ENCODE results near the gene SDHA. TPM values are rescaled to one million over a fixed set of nuclear protein-coding genes. Genes with fewer than 3 reads are reported as not detected.
"Not testable (repeated sequence)": the region's sequence is repeated elsewhere in the genome, so short reads cannot be mapped to it uniquely, and the experiment has no call there.

Gene SDHA
- total and polyA plus RNA-seq, 2 donors from 2014 or later: 135 to 256 TPM

GRCh38 chr5:240550-240949 lies 22.4 kb downstream of the SDHA start:
- peaks cover 3 to 25% (median 19%) of the 10 kb centered on the region in 3 donors for H3K36me3 ChIP-seq (ENCODE audit: control insufficient read depth in 2 of 3, insufficient read depth in 3 of 3, low read length in 3 of 3)
- H3K27me3 ChIP-seq (ENCODE audit: control insufficient read depth, insufficient read depth, low read length); H3K4me1 ChIP-seq (ENCODE audit: control insufficient read depth in 2 of 3, insufficient read depth in 2 of 3, low read depth in 1 of 3, low read length in 3 of 3); intact Hi-C loops (cut with DNase I); H3K9me3 ChIP-seq (ENCODE audit: control insufficient read depth in 2 of 3, insufficient read depth in 1 of 3, low read length in 3 of 3); H3K9ac ChIP-seq (ENCODE audit: low read length in 3 of 3); H3K4me3 ChIP-seq (ENCODE audit: low read length in 3 of 3); H3K27ac ChIP-seq (ENCODE audit: low read depth in 2 of 2, low read length in 2 of 2); FAIRE-seq; DNase-seq: not testable (repeated sequence)

GRCh38 chr5:241045-241669 lies 23.0 kb downstream of the SDHA start:
- H3K36me3 ChIP-seq (ENCODE audit: control insufficient read depth in 2 of 3, insufficient read depth in 3 of 3, low read length in 3 of 3): peaks cover 3 to 25% (median 19%) of the 10 kb centered on the region in 3 donors
- intact Hi-C loops (cut with DNase I); FAIRE-seq; H3K9ac ChIP-seq (ENCODE audit: low read length in 3 of 3); H3K9me3 ChIP-seq (ENCODE audit: control insufficient read depth in 2 of 3, insufficient read depth in 1 of 3, low read length in 3 of 3); DNase-seq; H3K4me1 ChIP-seq (ENCODE audit: control insufficient read depth in 2 of 3, insufficient read depth in 2 of 3, low read depth in 1 of 3, low read length in 3 of 3); H3K4me3 ChIP-seq (ENCODE audit: low read length in 3 of 3); H3K27ac ChIP-seq (ENCODE audit: low read depth in 2 of 2, low read length in 2 of 2); H3K27me3 ChIP-seq (ENCODE audit: control insufficient read depth, insufficient read depth, low read length): not testable (repeated sequence)

- peaks cover 5 to 29% (median 19%) of the 10 kb centered on the region in 3 donors for H3K36me3 ChIP-seq (ENCODE audit: control insufficient read depth in 2 of 3, insufficient read depth in 3 of 3, low read length in 3 of 3)
- H3K4me1 ChIP-seq (ENCODE audit: control insufficient read depth in 2 of 3, insufficient read depth in 2 of 3, low read depth in 1 of 3, low read length in 3 of 3); H3K4me3 ChIP-seq (ENCODE audit: low read length in 3 of 3); H3K9ac ChIP-seq (ENCODE audit: low read length in 3 of 3); H3K9me3 ChIP-seq (ENCODE audit: control insufficient read depth in 2 of 3, insufficient read depth in 1 of 3, low read length in 3 of 3); intact Hi-C loops (cut with DNase I); FAIRE-seq; H3K27me3 ChIP-seq (ENCODE audit: control insufficient read depth, insufficient read depth, low read length); H3K27ac ChIP-seq (ENCODE audit: low read depth in 2 of 2, low read length in 2 of 2); DNase-seq: not testable (repeated sequence)
These were observed 25.7 kb downstream of the SDHA start for GRCh38 chr5:243683-244367.

DNA sequence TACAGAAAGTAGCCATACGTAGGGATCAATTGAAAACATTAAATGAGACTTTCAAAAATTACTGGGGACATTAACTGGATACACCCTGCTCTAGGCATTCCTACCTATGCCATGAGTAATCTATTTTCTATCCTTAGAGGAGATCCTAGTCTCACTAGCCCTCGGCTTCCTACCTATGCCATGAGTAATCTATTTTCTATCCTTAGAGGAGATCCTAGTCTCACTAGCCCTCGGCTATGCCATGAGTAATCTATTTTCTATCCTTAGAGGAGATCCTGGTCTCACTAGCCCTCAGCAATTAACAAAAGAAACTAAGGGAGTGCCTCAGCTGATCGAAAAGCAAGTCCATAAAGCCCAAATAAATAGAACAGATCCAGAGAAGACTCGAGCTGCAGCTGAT lies 27.6 kb downstream of the SDHA start:
- intact Hi-C loops (cut with DNase I); H3K4me1 ChIP-seq (ENCODE audit: control insufficient read depth in 2 of 3, insufficient read depth in 2 of 3, low read depth in 1 of 3, low read length in 3 of 3); H3K9me3 ChIP-seq (ENCODE audit: control insufficient read depth in 2 of 3, insufficient read depth in 1 of 3, low read length in 3 of 3); DNase-seq; FAIRE-seq; H3K4me3 ChIP-seq (ENCODE audit: low read length in 3 of 3); H3K27ac ChIP-seq (ENCODE audit: low read depth in 2 of 2, low read length in 2 of 2); H3K27me3 ChIP-seq (ENCODE audit: control insufficient read depth, insufficient read depth, low read length); H3K9ac ChIP-seq (ENCODE audit: low read length in 3 of 3): not testable (repeated sequence)
- H3K36me3 ChIP-seq (ENCODE audit: control insufficient read depth in 2 of 3, insufficient read depth in 3 of 3, low read length in 3 of 3): peaks cover 5 to 34% (median 18%) of the 10 kb centered on the region in 3 donors

GRCh38 chr5:250396-250795 lies 32.3 kb downstream of the SDHA start:
- H3K9me3 ChIP-seq (ENCODE audit: control insufficient read depth in 2 of 3, insufficient read depth in 1 of 3, low read length in 3 of 3); FAIRE-seq; H3K27ac ChIP-seq (ENCODE audit: low read depth in 2 of 2, low read length in 2 of 2); intact Hi-C loops (cut with DNase I); H3K9ac ChIP-seq (ENCODE audit: low read length in 3 of 3); H3K4me3 ChIP-seq (ENCODE audit: low read length in 3 of 3); H3K4me1 ChIP-seq (ENCODE audit: control insufficient read depth in 2 of 3, insufficient read depth in 2 of 3, low read depth in 1 of 3, low read length in 3 of 3); DNase-seq; H3K27me3 ChIP-seq (ENCODE audit: control insufficient read depth, insufficient read depth, low read length): not testable (repeated sequence)
- peaks cover 2 to 29% (median 8%) of the 10 kb centered on the region in 3 donors for H3K36me3 ChIP-seq (ENCODE audit: control insufficient read depth in 2 of 3, insufficient read depth in 3 of 3, low read length in 3 of 3)

DNA sequence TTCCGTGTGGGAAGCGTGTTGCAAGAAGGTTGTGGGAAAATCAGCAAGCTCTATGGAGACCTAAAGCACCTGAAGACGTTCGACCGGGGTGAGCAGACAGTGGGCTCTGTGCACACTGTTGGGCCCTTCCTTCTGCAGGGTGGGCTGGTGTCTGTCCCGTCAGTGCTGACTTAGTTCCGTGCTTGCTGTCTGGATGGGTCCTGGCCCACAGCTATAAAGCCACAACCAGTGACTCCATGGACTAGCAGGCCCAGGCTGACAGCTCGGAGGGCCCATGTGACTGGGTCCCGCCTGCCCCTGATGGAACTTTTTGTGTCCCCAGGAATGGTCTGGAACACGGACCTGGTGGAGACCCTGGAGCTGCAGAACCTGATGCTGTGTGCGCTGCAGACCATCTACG lies 32.9 kb downstream of the SDHA start:
- H3K27me3 ChIP-seq (ENCODE audit: control insufficient read depth, insufficient read depth, low read length); H3K4me1 ChIP-seq (ENCODE audit: control insufficient read depth in 2 of 3, insufficient read depth in 2 of 3, low read depth in 1 of 3, low read length in 3 of 3); H3K27ac ChIP-seq (ENCODE audit: low read depth in 2 of 2, low read length in 2 of 2); H3K4me3 ChIP-seq (ENCODE audit: low read length in 3 of 3); H3K9ac ChIP-seq (ENCODE audit: low read length in 3 of 3); intact Hi-C loops (cut with DNase I); DNase-seq; H3K9me3 ChIP-seq (ENCODE audit: control insufficient read depth in 2 of 3, insufficient read depth in 1 of 3, low read length in 3 of 3); FAIRE-seq: not testable (repeated sequence)
- H3K36me3 ChIP-seq (ENCODE audit: control insufficient read depth in 2 of 3, insufficient read depth in 3 of 3, low read length in 3 of 3): peaks cover 2 to 29% (median 8%) of the 10 kb centered on the region in 3 donors

GRCh38 chr5:251538-251937 lies 33.4 kb downstream of the SDHA start:
- DNase-seq: not testable (repeated sequence)

GRCh38 chr5:251975-252374 lies 33.9 kb downstream of the SDHA start:
- H3K4me3 ChIP-seq (ENCODE audit: low read length in 3 of 3); H3K4me1 ChIP-seq (ENCODE audit: control insufficient read depth in 2 of 3, insufficient read depth in 2 of 3, low read depth in 1 of 3, low read length in 3 of 3); H3K9ac ChIP-seq (ENCODE audit: low read length in 3 of 3); H3K27ac ChIP-seq (ENCODE audit: low read depth in 2 of 2, low read length in 2 of 2); H3K27me3 ChIP-seq (ENCODE audit: control insufficient read depth, insufficient read depth, low read length); H3K9me3 ChIP-seq (ENCODE audit: control insufficient read depth in 2 of 3, insufficient read depth in 1 of 3, low read length in 3 of 3); intact Hi-C loops (cut with DNase I); FAIRE-seq; DNase-seq: not testable (repeated sequence)
- peaks cover 2 to 34% (median 8%) of the 10 kb centered on the region in 3 donors for H3K36me3 ChIP-seq (ENCODE audit: control insufficient read depth in 2 of 3, insufficient read depth in 3 of 3, low read length in 3 of 3)

More at GRCh38 chr5:251538-251937, 33.4 kb downstream of the SDHA start:
- H3K27me3 ChIP-seq (ENCODE audit: control insufficient read depth, insufficient read depth, low read length); H3K27ac ChIP-seq (ENCODE audit: low read depth in 2 of 2, low read length in 2 of 2); intact Hi-C loops (cut with DNase I); H3K4me1 ChIP-seq (ENCODE audit: control insufficient read depth in 2 of 3, insufficient read depth in 2 of 3, low read depth in 1 of 3, low read length in 3 of 3); H3K4me3 ChIP-seq (ENCODE audit: low read length in 3 of 3); H3K9me3 ChIP-seq (ENCODE audit: control insufficient read depth in 2 of 3, insufficient read depth in 1 of 3, low read length in 3 of 3); FAIRE-seq; H3K9ac ChIP-seq (ENCODE audit: low read length in 3 of 3): not testable (repeated sequence)
- H3K36me3 ChIP-seq (ENCODE audit: control insufficient read depth in 2 of 3, insufficient read depth in 3 of 3, low read length in 3 of 3): peaks cover 2 to 29% (median 8%) of the 10 kb centered on the region in 3 donors
